ENCODE measurements around the gene TBC1D21.

GRCh38 chr15:73845507-73845906 is 27.9 kb upstream of the TBC1D21 start:
- TF ChIP-seq, protein P1, sequence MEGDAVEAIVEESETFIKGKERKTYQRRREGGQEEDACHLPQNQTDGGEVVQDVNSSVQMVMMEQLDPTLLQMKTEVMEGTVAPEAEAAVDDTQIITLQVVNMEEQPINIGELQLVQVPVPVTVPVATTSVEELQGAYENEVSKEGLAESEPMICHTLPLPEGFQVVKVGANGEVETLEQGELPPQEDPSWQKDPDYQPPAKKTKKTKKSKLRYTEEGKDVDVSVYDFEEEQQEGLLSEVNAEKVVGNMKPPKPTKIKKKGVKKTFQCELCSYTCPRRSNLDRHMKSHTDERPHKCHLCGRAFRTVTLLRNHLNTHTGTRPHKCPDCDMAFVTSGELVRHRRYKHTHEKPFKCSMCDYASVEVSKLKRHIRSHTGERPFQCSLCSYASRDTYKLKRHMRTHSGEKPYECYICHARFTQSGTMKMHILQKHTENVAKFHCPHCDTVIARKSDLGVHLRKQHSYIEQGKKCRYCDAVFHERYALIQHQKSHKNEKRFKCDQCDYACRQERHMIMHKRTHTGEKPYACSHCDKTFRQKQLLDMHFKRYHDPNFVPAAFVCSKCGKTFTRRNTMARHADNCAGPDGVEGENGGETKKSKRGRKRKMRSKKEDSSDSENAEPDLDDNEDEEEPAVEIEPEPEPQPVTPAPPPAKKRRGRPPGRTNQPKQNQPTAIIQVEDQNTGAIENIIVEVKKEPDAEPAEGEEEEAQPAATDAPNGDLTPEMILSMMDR (conservative IDR thresholded peaks at IDR 0.05; ENCODE audit: low read depth, low read length), result no peak
- TF ChIP-seq EZH2 (IDR thresholded peaks at IDR 0.05; ENCODE audit: borderline replicate concordance, low read depth, low read length, poor library complexity, severe bottlenecking), result no peak

All from A673 (cell line).